Sigmoid colon (tissue), 7 donors: ENCODE results near the gene CDON. TPM values are rescaled to one million over a fixed set of nuclear protein-coding genes. Genes with fewer than 3 reads are reported as not detected.

Experiments
- DNase-seq: peaks from one replicate; pipeline ENCODE4 v3.0.0-alpha.2; 2019
- H3K27ac ChIP-seq, 4 donors: fragments of 200-600 bp; sonication (generic); one replicate each; pipeline ENCODE4 v1.5.1; 2016 to 2019; ENCODE audit warnings: mild to moderate bottlenecking in 1 of 4
- H3K27me3 ChIP-seq, 3 donors: fragments of 200-600 bp; sonication (generic); one replicate each; pipeline ENCODE4 v1.5.1; 2019; ENCODE audit warnings: mild to moderate bottlenecking in 1 of 3
- H3K36me3 ChIP-seq, 4 donors: fragments of 200-600 bp; sonication (generic); one replicate each; pipeline ENCODE4 v1.5.1; 2016 to 2019
- H3K4me1 ChIP-seq, 4 donors: fragments of 200-600 bp; sonication (generic); one replicate each; pipeline ENCODE4 v1.5.1; 2017 to 2019
- H3K4me3 ChIP-seq, 4 donors: fragments of 200-600 bp; sonication (generic); one replicate each; pipeline ENCODE4 v1.5.1; 2017 to 2019; ENCODE audit warnings: mild to moderate bottlenecking in 2 of 4, moderate library complexity in 1 of 4
- H3K9me3 ChIP-seq, 4 donors: fragments of 200-600 bp in 3 of 4; sonication (generic) in 3 of 4; one replicate each; pipeline versions ENCODE4 v1.5.1 to v1.6.1; 2013 to 2019
- EP300 ChIP-seq, 4 donors: sonication (generic); formaldehyde crosslinking; IDR thresholded peaks; one replicate each; pipeline ENCODE4 v1.6.1; 2017; ENCODE audit warnings: antibody characterized with exemption in 4 of 4
- POLR2A ChIP-seq, 2 donors: fragments of 450-650 bp; IDR thresholded peaks; one replicate each; pipeline ENCODE4 v1.6.1; 2016; ENCODE audit warnings: antibody characterized with exemption in 2 of 2, mild to moderate bottlenecking in 2 of 2, moderate library complexity in 2 of 2
- POLR2AphosphoS5 ChIP-seq, 4 donors: sonication (generic); formaldehyde crosslinking; IDR thresholded peaks; one replicate each; pipeline ENCODE4 v1.6.1; 2017; ENCODE audit warnings: antibody characterized with exemption in 4 of 4
- WGBS, 2 donors: extraction: QIAGEN DNeasy Blood & Tissue Kit; methylation state at CpG; one replicate each; pipeline ENCODE4 v1.1.7; 2013; 5-methylcytosine and 5-hydroxymethylcytosine counted together
- intact Hi-C: fragments of 100-400 bp; cut with DNase I; formaldehyde crosslinking; loops from one replicate; pipeline ENCODE4 v1.15.1; 2023
- polyA plus RNA-seq, 3 donors: library from polyadenylated mRNA; stranded (reverse); fragments of 200-250 nt; gene quantifications; one replicate each; pipeline ENCODE4 v1.2.3, GENCODE V29; 2013
- total RNA-seq, 4 donors: library from RNA; depleted of rRNA; stranded (reverse); fragments of >200 nt; gene quantifications; one replicate each; pipeline ENCODE4 v1.1.0, GENCODE V29; 2016
- TF ChIP-seq, protein P1 (sequence below), 4 experiments: fragments of 450-650 bp in 3 of 4; fragments of 200-600 bp in 1 of 4; IDR thresholded peaks; one replicate each; pipeline ENCODE4 v1.5.1; 2016 to 2019; ENCODE audit warnings: antibody characterized with exemption in 4 of 4, mild to moderate bottlenecking in 3 of 4, moderate library complexity in 2 of 4
- donor health status: healthy with polysubstance abuse.
- donor health status: Bipolar disorder and iron deficiency.
- donor health status: healthy.

CDON gene
- total and polyA plus RNA-seq, 7 donors: under 0.01 to 88.1 (median 48.9) TPM

DNA sequence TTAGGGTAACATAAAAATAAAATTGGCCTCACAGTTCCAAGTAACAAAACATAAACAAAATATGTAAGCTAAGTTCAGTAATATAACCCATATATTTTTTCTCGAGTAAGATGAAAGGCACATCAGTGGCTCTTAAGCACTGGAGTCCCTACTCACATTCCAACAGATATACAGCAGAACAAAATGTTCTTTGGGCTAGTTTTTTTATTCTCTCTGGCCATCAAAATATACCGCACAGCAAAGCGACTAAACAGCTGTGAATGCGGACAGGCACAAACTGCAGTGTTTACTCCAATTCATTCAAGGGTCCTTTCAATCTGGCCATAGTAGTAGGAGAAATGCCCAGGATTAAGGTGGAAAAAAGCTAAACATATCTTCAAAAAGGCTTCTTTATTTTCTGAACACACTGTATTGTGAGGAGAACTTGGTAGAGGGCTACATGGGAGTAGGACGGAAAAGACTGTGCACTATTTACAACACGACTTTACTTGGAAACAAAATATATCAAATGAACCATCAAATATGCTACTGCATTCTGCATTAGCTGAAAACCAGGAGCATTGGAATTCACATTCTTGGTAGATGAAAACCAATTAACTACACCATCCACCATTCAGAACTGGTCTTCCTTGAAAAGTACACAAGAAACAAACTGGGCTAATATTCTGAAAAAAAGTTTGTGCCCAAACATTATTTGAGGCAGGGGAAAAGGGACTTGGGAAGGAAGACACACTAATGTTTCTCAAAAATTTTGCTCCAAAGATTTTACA is 4.4 kb downstream of the CDON start:
- Histone ChIP-seq H3K36me3 (no peaks in the 10 kb centered on the region), H3K27me3 (no peaks in the 10 kb centered on the region), H3K9me3 (no peaks in the 10 kb centered on the region), H3K4me1 (peaks cover 0 to 88% (median 68%) of the 10 kb centered on the region in 4 donors), H3K27ac (peak overlapping the region in 3 of 4 donors; percentile 90 to 95 (median 93)), H3K4me3 (peak overlapping the region in 3 of 4 donors; percentile 28 to 94 (median 36))
- peak in 3 of 4 donors; percentile 38 to 54 (median 43) for TF ChIP-seq POLR2AphosphoS5 (IDR thresholded peaks at IDR 0.05)
- no peak for TF ChIP-seq POLR2A (IDR thresholded peaks at IDR 0.05)
- TF ChIP-seq, protein P1, sequence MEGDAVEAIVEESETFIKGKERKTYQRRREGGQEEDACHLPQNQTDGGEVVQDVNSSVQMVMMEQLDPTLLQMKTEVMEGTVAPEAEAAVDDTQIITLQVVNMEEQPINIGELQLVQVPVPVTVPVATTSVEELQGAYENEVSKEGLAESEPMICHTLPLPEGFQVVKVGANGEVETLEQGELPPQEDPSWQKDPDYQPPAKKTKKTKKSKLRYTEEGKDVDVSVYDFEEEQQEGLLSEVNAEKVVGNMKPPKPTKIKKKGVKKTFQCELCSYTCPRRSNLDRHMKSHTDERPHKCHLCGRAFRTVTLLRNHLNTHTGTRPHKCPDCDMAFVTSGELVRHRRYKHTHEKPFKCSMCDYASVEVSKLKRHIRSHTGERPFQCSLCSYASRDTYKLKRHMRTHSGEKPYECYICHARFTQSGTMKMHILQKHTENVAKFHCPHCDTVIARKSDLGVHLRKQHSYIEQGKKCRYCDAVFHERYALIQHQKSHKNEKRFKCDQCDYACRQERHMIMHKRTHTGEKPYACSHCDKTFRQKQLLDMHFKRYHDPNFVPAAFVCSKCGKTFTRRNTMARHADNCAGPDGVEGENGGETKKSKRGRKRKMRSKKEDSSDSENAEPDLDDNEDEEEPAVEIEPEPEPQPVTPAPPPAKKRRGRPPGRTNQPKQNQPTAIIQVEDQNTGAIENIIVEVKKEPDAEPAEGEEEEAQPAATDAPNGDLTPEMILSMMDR (IDR thresholded peaks at IDR 0.05): no peak
- peak in 2 of 4 donors; percentile 9 to 67 for TF ChIP-seq EP300 (IDR thresholded peaks at IDR 0.05)
- WGBS, 2 donors: 82 to 88% methylated on average over 6 of the region's 6 CpGs
- intact Hi-C loops: no loop called here
- no peak for DNase-seq

- H3K27ac ChIP-seq: no peak overlapping the region
- TF ChIP-seq EP300 (IDR thresholded peaks at IDR 0.05) (no peak), POLR2A (IDR thresholded peaks at IDR 0.05) (no peak), POLR2AphosphoS5 (IDR thresholded peaks at IDR 0.05) (no peak)
- TF ChIP-seq, protein P1 (IDR thresholded peaks at IDR 0.05): no peak
- H3K4me3 ChIP-seq: no peak overlapping the region
- no peaks in the 10 kb centered on the region for H3K9me3 ChIP-seq
- 93 to 95% methylated on average over 5 of the region's 5 CpGs for WGBS, 2 donors
- DNase-seq: no peak
- peaks cover 0 to 84% (median 65%) of the 10 kb centered on the region in 4 donors for H3K4me1 ChIP-seq
- no peaks in the 10 kb centered on the region for H3K36me3 ChIP-seq
- H3K27me3 ChIP-seq: no peaks in the 10 kb centered on the region
- intact Hi-C loops: no loop called here
These were observed 7.8 kb downstream of the CDON start for GRCh38 chr11:126054882-126055281.

- no peak for DNase-seq
- TF ChIP-seq, protein P1 (IDR thresholded peaks at IDR 0.05): no peak
- TF ChIP-seq POLR2AphosphoS5 (IDR thresholded peaks at IDR 0.05): no peak
- no peak for TF ChIP-seq EP300 (IDR thresholded peaks at IDR 0.05)
- H3K4me1 ChIP-seq: peaks cover 0 to 84% (median 65%) of the 10 kb centered on the region in 4 donors
- intact Hi-C loops: no loop called here
- H3K27ac ChIP-seq: peak overlapping the region in 2 of 4 donors; percentile 32 to 35
- 70 to 82% methylated on average over 5 of the region's 5 CpGs for WGBS, 2 donors
- no peak overlapping the region for H3K4me3 ChIP-seq
- no peaks in the 10 kb centered on the region for H3K9me3 ChIP-seq
- H3K36me3 ChIP-seq: no peaks in the 10 kb centered on the region
- no peaks in the 10 kb centered on the region for H3K27me3 ChIP-seq
These were observed 8.3 kb downstream of the CDON start for GRCh38 chr11:126054408-126054807.

DNA sequence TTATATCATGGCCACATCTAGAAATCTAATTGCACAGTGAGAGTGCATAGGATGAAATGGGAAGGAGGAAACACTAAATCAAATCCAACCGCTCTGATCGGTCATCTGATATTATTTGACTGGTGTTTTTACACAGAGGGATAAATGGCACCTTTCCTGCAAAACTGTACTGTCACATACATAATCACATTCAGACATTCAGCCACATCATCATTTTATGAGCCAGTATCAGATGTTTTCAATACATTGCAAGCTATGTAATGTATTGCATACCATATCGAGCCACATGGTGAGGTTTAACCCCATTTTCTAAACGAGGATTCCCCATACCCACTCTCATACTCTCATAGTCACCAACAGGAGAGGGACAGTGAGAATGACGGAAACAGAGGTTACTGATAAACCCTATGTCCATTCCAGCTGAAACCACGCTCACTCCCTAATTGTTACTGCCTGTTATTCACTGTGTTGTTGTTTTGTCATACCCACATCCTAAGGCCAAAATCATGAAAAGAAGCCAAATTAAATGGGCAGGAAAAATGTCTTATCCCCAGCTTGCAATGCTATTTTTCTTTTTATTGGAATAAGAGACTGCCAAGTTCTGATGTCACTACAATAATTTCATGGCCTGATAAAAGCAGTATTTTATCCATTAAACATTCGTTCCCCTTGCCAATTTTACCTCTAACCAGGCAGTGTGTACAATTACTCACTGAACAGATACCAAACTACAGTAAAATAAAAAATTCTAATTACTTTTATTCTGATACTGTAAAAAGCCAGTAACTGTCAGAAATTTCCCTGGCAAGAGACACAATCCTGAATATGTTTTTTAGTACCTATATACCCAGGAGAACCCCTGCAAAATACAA is 9.0 kb downstream of the CDON start:
- TF ChIP-seq, protein P1 (IDR thresholded peaks at IDR 0.05): no peak
- Histone ChIP-seq H3K27me3 (no peaks in the 10 kb centered on the region), H3K4me1 (peaks cover 0 to 84% (median 66%) of the 10 kb centered on the region in 4 donors), H3K36me3 (no peaks in the 10 kb centered on the region), H3K27ac (peak overlapping the region in 3 of 4 donors; percentile 1 to 35 (median 32)), H3K4me3 (no peak overlapping the region), H3K9me3 (no peaks in the 10 kb centered on the region)
- intact Hi-C loops: no loop called here
- no peak for DNase-seq
- 77 to 83% methylated on average over 7 of the region's 7 CpGs for WGBS, 2 donors
